HG03575 (cell line): ENCODE data around the gene USP47.

Experiments used
- ATAC-seq: cut with Tn5 transposase; IDR thresholded peaks from one replicate; pipeline ENCODE4 v1.9.1; 2021; ENCODE audit not compliant: unreplicated experiment, insufficient number of reproducible peaks, low FRiP score; ENCODE audit errors: extremely low read depth

USP47 gene

GRCh38 chr11:11841723-11842420 lies at the start of gene USP47:
TSS of gene USP47 (plus strand) at chr11:11841972. CDS start at chr11:11842186, 214 bp downstream.
- ATAC-seq: no peak

- ATAC-seq: no peak
Observed at GRCh38 chr11:11793073-11793472, 48.7 kb upstream of the USP47 start.

GRCh38 chr11:11798586-11799438 lies 43.0 kb upstream of the USP47 start:
- no peak for ATAC-seq

DNA sequence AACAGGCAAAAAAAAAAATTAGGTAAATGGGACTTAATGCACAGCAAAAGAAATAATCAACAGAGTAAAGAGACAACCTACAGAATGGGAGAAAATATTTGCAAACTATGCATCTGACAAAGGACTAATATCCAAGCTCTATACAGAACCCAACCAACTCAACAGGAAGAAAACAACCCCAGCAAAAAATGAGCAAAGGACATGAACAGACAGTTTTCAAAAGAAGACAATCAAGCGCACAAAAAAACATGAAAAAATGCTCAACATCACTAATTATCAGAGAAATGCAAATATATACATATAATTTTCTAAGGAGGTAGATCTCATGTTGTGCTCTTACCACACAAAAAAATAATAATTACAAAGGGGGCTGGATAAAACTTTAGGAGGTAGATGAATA lies 36.5 kb upstream of the USP47 start:
- ATAC-seq: no peak

DNA sequence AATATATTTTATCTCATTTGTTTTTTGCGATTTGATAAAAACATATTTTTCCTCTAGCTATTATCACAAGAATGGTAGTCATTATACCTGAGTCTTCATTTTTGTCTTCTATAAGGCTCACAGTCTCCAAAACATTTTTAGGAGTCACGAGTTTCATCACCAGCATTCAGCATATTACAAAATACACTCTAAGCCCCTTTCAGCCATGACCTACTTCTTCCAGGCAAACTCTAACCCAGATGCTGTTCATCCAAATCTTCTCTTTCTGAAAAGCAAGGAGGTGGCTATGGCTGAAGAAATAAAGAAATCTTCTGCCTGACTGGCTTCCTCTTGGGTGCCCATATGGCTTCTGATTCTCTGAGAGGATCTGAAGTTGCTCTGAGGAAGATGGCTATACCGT lies 35.7 kb upstream of the USP47 start:
- no peak for ATAC-seq

- no peak for ATAC-seq
Observed at GRCh38 chr11:11806586-11806985, 35.2 kb upstream of the USP47 start.

- no peak for ATAC-seq
Observed at GRCh38 chr11:11807811-11808782, 33.7 kb upstream of the USP47 start.

GRCh38 chr11:11808992-11809615 lies 32.7 kb upstream of the USP47 start:
- no peak for ATAC-seq

DNA sequence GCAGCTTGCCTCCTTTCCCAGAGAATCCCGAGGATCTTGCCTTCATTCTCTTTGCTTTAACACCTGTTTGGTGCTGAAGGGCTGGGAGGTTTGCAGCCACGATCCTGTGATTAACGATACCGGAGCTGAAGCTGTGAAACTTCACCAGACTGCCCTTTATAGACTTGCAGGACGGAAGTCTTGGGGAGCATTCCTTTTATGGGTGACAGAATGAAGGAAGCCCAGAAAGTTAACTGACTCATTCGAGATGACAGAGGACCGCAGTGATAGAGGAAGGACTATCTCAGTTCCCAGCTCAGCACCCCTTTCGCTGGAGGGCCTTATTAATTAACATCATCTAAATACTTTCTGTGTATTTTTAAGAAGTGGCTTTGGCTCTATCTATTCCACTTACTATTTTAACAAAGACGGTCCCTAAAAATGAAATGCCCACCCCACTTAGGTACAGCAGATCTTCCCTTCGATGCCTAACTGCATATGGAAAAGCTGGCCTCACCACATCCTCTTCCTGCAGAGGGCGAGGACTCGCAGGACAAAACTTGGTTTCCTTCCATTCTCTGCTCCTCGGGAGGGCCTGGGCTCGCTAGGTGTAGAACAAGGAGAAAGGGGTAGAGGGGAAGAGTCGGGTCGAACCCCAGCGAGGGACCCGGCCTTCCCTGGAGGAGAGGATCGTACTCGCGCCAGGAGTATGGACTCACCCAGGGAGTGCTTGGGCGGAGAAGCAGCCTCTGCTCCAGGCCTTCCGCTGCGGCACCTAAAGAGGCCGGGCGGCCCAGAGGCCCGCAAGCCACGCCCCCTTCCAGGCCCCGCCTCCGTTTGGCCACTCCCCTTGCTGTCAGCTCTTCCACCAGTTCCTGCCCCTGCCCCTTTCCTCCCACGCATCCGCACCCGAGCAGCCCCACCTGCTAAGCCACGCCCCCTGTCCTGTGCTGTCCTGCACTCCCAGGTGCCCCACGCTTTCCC lies 30.7 kb upstream of the USP47 start:
- no peak for ATAC-seq

GRCh38 chr11:11813288-11813962 lies 28.3 kb upstream of the USP47 start:
- no peak for ATAC-seq

DNA sequence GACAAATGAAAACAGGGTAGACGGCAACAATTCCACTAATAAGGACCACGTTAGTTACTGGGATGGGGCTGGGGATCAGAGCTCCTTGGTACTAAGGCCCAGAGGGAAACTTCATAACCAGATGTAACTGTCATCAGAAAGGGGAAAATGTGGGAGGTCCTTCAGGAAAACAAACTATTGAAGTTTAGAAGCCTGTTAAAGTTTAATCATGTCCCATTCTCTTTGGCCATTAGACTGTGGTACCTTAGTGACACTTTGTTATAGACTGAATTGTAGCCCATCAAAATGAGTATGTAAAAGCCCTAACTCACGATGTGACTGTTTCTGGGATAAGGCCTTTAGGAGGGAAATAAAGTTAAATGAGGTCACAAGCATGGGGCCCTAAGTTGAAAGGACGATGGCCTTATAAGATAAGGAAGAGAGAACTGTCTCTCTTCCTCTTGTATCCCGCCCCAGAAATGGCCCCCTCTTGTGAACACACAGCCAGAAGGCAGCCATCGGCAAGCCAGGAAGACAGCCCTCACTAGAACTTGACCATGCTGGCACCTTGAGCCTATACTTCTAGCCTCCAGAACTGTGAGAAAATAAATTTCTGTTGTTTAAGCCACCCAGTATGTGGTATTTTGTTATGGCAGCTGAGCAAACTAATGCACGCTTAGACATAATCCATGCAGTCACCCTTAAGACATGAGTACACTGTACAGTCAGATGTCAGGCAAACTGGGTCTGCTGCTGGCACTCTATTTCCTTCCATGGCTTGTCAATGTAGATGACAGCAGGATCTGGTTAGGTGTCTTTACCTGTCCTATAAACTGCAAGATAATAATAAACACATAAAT lies 26.9 kb upstream of the USP47 start:
- no peak for ATAC-seq

- ATAC-seq: no peak
Observed at GRCh38 chr11:11816511-11817314, 25.1 kb upstream of the USP47 start.

- no peak for ATAC-seq
Observed at GRCh38 chr11:11817957-11818356, 23.8 kb upstream of the USP47 start.

GRCh38 chr11:11818529-11819121 lies 23.1 kb upstream of the USP47 start:
- ATAC-seq: no peak

GRCh38 chr11:11821899-11822298 lies 19.9 kb upstream of the USP47 start:
- ATAC-seq: no peak
